ENCODE measurements around the gene CHMP4B.

DNA sequence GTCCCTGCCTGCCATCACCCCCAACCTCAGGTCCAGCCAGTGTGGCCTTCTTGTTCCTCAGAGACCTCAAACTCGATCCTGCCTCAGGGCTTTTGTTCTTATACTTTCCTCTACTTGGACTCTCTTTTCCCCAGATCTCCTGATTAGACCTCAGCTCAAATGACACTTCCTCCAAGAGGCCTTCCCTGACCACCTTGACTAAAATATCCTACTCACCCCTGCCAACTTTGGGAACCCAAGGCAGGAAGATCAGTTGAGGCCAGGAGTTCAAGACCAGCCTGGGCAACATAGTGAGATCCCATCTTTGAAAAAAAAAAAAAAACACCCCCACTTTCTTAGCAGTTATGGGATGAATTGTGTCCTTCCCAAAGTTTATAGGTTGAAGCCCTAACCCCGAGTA is 73.5 kb downstream of the CHMP4B start:
- no peak for TF ChIP-seq CTCF (IDR thresholded peaks at IDR 0.05; ENCODE audit: low read depth, low read length, missing input control)
- no peak for TF ChIP-seq HNF4G (IDR thresholded peaks at IDR 0.05)
- TF ChIP-seq SP1 (IDR thresholded peaks at IDR 0.05), result no peak

Data from liver (tissue), 3 donors.